Stimulated activated CD4-positive, alpha-beta T cell treated with anti-CD3 and anti-CD28 coated beads, Interleukin-15, amount 100 ng/mL, for 1 hour (primary cell): ENCODE data around the gene SNRNP27.
"Not testable (repeated sequence)": the region's sequence is repeated elsewhere in the genome, so short reads cannot be mapped to it uniquely, and the experiment has no call there.

Experiments used
- DNase-seq, 2 donors: peaks; one replicate each; pipeline ENCODE4 v3.0.0-alpha.2; 2020; ENCODE audit warnings: low read depth in 1 of 2, low spot score in 1 of 2

SNRNP27 gene

GRCh38 chr2:69945441-69945840 is 51.7 kb downstream of the SNRNP27 start:
- no peak for DNase-seq

- DNase-seq, result no peak
Measured at GRCh38 chr2:69945941-69946340, 52.2 kb downstream of the SNRNP27 start.

DNA sequence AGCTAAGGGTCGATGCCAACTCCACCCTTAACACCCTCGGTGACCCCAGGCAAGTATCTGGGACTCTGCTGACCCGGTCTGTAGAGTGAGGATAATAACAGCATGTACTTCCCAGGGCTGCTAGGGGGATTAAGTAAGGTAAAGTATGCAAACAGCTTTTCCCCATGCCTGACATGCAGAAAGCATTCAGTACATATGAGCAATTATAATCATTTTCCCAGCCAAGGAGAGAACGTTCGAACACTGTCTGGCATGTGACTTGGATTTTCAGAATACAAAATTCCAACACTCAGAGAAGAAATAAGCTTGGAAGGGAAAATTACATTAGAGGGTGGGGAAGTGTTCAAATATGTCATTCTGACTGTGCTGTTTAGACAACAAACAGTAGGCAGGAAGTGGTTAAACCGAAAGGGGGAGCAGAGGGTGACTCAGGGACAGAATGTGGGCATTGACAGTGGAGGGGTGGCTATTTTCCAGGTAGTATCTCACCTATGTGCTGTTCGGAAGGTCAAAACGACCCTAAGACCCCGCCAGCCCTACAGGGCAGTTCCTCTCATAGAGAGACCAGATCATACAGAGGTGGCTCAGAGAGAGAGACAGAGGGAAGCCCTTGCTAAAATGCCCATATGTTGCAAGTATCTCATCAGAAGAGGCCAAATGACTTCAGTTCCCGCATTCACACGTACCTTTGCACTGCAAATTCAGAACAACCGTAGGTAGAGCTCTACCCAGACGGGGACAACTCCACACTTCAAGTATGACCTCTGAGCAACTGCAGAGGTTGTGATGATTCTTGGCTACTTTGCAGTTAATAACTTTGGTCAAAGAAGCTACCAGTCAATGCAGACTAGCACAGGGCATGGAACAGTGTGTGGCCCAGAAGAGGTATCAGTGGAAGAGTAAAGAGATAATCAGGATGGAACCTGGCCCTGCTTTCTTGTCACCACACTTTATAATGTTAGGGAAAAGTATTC is 52.9 kb downstream of the SNRNP27 start:
- no peak for DNase-seq

- DNase-seq, result no peak
Measured at GRCh38 chr2:69947325-69947931, 53.7 kb downstream of the SNRNP27 start.

- no peak for DNase-seq
Measured at GRCh38 chr2:69948032-69948962, 54.5 kb downstream of the SNRNP27 start.

- no peak for DNase-seq
Measured at GRCh38 chr2:69948963-69949645, 55.3 kb downstream of the SNRNP27 start.

DNA sequence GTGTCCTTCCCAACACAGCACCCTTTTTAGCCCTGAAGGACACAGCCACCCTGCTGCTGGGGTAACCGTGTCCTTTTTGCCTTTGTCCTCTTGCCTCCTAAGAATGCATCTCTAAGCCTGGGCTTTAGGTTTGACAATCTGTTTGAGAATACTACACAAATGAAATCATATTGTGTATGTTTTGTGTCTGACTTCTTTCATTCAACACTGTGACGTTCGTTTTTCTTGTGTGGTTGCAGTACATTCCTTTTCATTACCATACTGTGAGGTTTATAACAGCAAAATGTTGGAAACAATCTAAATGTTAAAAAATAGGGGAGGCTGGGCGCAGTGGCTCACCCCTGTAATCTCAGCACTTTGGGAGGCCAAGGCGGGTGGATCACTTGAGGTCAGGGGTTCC is 56.5 kb downstream of the SNRNP27 start:
- no peak for DNase-seq

DNA sequence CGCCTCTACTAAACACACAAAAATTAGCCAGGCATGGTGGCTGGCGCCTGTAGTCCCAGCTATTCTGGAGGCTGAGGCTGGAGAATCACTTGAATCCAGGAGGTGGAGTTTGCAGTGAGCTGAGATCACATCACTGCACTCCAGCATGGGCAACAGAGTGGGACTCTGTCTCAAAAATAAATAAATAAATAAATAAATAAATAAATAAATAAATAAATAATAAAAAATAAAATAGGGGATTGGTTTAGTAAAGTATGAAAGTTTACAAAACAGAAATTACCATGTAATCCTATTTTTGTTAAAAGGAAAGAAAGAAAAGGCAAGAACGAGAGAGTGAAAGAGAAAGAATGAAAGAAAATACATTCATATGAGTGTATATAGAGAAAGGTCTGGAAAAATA is 56.9 kb downstream of the SNRNP27 start:
- not testable (repeated sequence) for DNase-seq

- DNase-seq, result no peak
Measured at GRCh38 chr2:69952336-69953115, 58.8 kb downstream of the SNRNP27 start.

- DNase-seq, result no peak
Measured at GRCh38 chr2:69954084-69954483, 60.3 kb downstream of the SNRNP27 start.
